ENCODE data around the gene INSIG1. TPM values are rescaled to one million over a fixed set of nuclear protein-coding genes. Genes with fewer than 3 reads are reported as not detected.

INSIG1 gene
- total RNA-seq, 1 experiment from 2014 or later, result 54.7 TPM

GRCh38 chr7:155353256-155353897 lies 55.7 kb downstream of the INSIG1 start:
- POLR2A ChIA-PET, result no interaction called here
- intact Hi-C loops (cut with micrococcal nuclease), result no loop called here
- Histone ChIP-seq H3K27me3 (ENCODE audit: insufficient read depth, low read length) (peaks cover 8% of the 10 kb centered on the region; the same call in 1 of the 2 replicates), H4K20me1 (ENCODE audit: insufficient read depth) (no peaks in the 10 kb centered on the region), H3K4me3 (replicated peaks in 1 of 2; ENCODE audit: low read depth in 1 of 2, low read length in 2 of 2) (no peak overlapping the region), H2AFZ (ENCODE audit: low read depth, low read length, poor library complexity, severe bottlenecking) (no peak overlapping the region), H3K79me2 (ENCODE audit: insufficient read depth, low read length) (no peaks in the 10 kb centered on the region), H3K27ac (ENCODE audit: low read depth, low read length) (no peak overlapping the region), H3K4me1 (ENCODE audit: control insufficient read depth in 1 of 2, insufficient read depth in 2 of 2, low read length in 2 of 2) (no peaks in the 10 kb centered on the region), H3K4me2 (ENCODE audit: low read length) (no peak overlapping the region), H3K9me3 (ENCODE audit: control insufficient read depth in 1 of 2, insufficient read depth in 1 of 2, low read depth in 1 of 2, low read length in 2 of 2) (no peaks in the 10 kb centered on the region), H3K9me2 (ENCODE audit: insufficient read depth) (no peaks in the 10 kb centered on the region), H3K36me3 (ENCODE audit: control insufficient read depth in 1 of 2, insufficient read depth in 2 of 2, low read length in 2 of 2) (no peaks in the 10 kb centered on the region), H3K9ac (ENCODE audit: low read length) (no peak overlapping the region)
- no peak for TF ChIP-seq POLR2A (IDR thresholded peaks at IDR 0.05; ENCODE audit: borderline replicate concordance, extremely low read depth, insufficient read depth, insufficient read length)
- TF ChIP-seq MAX (IDR thresholded peaks at IDR 0.05), result no peak
- TF ChIP-seq POLR2AphosphoS5 (IDR thresholded peaks at IDR 0.05; ENCODE audit: low read depth, low read length), result no peak
- no peak for TF ChIP-seq CTCF (IDR thresholded peaks at IDR 0.05 in 2 of 3, conservative IDR thresholded peaks at IDR 0.05 in 1 of 3; ENCODE audit: borderline replicate concordance in 1 of 3, insufficient read depth in 1 of 3, low read depth in 2 of 3, low read length in 2 of 3)
- ATAC-seq (no peak), DNase-seq (ENCODE audit: low read depth, low spot score) (no peak)
- CTCF ChIA-PET, result no interaction called here
- BruUV-seq (replicated peaks), result no TSS peak
- RAD21 ChIA-PET (ENCODE audit: low non-redundant PET in 1 of 2, low total read pairs in 2 of 2, uncharacterized antibody in 2 of 2, unreplicated experiment in 2 of 2), result no interaction called here

- BruUV-seq (replicated peaks), result no TSS peak
- no peaks in the 10 kb centered on the region for H3K9me3 ChIP-seq (ENCODE audit: control insufficient read depth in 1 of 2, insufficient read depth in 1 of 2, low read depth in 1 of 2, low read length in 2 of 2)
- H4K20me1 ChIP-seq (ENCODE audit: insufficient read depth), result no peaks in the 10 kb centered on the region
- CTCF ChIA-PET, result no interaction called here
- H3K79me2 ChIP-seq (ENCODE audit: insufficient read depth, low read length), result no peaks in the 10 kb centered on the region
- RAD21 ChIA-PET (ENCODE audit: low non-redundant PET in 1 of 2, low total read pairs in 2 of 2, uncharacterized antibody in 2 of 2, unreplicated experiment in 2 of 2), result no interaction called here
- H3K27ac ChIP-seq (ENCODE audit: low read depth, low read length), result no peak overlapping the region
- no peaks in the 10 kb centered on the region for H3K9me2 ChIP-seq (ENCODE audit: insufficient read depth)
- no peak overlapping the region for H2AFZ ChIP-seq (ENCODE audit: low read depth, low read length, poor library complexity, severe bottlenecking)
- intact Hi-C loops (cut with micrococcal nuclease), result no loop called here
- H3K27me3 ChIP-seq (ENCODE audit: insufficient read depth, low read length), result peaks cover 8% of the 10 kb centered on the region; the same call in 1 of the 2 replicates
- no peak overlapping the region for H3K4me2 ChIP-seq (ENCODE audit: low read length)
- no peaks in the 10 kb centered on the region for H3K36me3 ChIP-seq (ENCODE audit: control insufficient read depth in 1 of 2, insufficient read depth in 2 of 2, low read length in 2 of 2)
- H3K9ac ChIP-seq (ENCODE audit: low read length), result no peak overlapping the region
- DNase-seq (ENCODE audit: low read depth, low spot score), result no peak
- H3K4me1 ChIP-seq (ENCODE audit: control insufficient read depth in 1 of 2, insufficient read depth in 2 of 2, low read length in 2 of 2), result no peaks in the 10 kb centered on the region
- POLR2A ChIA-PET, result no interaction called here
- H3K4me3 ChIP-seq (replicated peaks in 1 of 2; ENCODE audit: low read depth in 1 of 2, low read length in 2 of 2), result no peak overlapping the region
- ATAC-seq, result no peak
- TF ChIP-seq CBX3 (IDR thresholded peaks at IDR 0.05; ENCODE audit: low read depth), result no peak
- no peak for TF ChIP-seq REST (IDR thresholded peaks at IDR 0.05; ENCODE audit: low read depth)
- no peak for TF ChIP-seq ELF1 (IDR thresholded peaks at IDR 0.05; ENCODE audit: borderline replicate concordance, low read depth)
- TF ChIP-seq YY1 (IDR thresholded peaks at IDR 0.05; ENCODE audit: extremely low read depth, insufficient replicate concordance, low read depth, low read length), result no peak
- no peak for TF ChIP-seq ZNF274 (IDR thresholded peaks at IDR 0.05; ENCODE audit: low read depth, low read length)
- no peak for TF ChIP-seq SIN3A (IDR thresholded peaks at IDR 0.05; ENCODE audit: low read depth)
- TF ChIP-seq SP1 (IDR thresholded peaks at IDR 0.05; ENCODE audit: low read depth), result no peak
These were observed 56.8 kb downstream of the INSIG1 start for GRCh38 chr7:155354371-155355048.

Measured in HCT116 (cell line).